Measurements from ENCODE around the gene CRYGN.

The CRYGN gene

DNA sequence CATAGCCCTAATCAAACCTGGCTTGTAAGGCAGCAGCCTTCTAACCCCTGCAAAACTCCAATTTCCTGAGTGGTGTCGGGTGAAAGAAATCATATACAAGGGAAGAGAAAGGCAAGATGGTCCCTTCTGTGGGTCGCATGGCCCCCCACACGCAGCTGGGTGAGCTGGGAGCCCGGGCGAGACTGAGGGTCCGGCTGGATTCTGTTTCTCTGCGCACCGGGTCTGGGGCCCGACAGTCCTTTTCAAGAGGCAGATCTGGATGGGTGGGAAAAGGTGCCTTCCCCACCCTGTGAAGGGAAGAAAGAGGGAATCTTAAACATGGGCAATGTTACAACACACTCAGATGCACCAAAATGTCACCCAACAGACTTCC, 48.6 kb downstream of the CRYGN start:
- no peak for DNase-seq (ENCODE audit: low spot score)

DNA sequence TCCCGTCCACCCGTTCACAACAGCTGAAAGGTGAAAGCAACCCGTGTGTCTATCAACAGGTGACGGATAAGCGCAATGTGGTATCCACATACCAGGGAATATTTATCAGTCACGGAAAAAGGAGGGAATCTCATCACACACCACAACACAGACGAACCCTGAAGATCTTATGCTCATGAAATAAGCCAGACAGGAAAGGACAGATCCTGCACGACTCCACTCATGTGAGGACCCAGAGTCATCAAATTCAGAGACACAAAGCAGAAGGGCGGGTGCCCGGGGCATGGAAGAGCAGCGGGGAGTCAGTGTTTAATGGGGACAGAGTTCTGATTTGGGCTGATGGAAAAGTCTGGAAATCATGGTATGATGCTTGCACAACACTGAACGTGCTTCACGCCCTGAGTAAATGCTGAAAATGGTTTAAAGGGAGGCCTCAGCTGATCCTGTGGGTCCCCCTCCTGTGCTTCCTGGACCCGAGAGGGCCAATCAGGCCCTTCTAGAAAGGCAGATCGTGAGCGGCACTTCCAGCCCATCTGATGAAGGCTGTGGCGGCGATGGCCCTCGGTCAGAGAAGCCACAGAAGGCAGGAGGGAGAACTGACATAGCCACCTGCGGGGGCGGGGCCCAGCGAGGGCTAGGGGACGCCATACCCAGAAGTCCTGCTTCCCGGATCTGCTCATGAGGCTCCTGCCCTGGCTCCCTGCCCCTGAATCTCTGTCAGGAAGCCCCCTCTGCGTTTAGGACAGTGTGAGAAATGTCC, 49.2 kb downstream of the CRYGN start:
- DNase-seq (ENCODE audit: low spot score), result no peak

DNA sequence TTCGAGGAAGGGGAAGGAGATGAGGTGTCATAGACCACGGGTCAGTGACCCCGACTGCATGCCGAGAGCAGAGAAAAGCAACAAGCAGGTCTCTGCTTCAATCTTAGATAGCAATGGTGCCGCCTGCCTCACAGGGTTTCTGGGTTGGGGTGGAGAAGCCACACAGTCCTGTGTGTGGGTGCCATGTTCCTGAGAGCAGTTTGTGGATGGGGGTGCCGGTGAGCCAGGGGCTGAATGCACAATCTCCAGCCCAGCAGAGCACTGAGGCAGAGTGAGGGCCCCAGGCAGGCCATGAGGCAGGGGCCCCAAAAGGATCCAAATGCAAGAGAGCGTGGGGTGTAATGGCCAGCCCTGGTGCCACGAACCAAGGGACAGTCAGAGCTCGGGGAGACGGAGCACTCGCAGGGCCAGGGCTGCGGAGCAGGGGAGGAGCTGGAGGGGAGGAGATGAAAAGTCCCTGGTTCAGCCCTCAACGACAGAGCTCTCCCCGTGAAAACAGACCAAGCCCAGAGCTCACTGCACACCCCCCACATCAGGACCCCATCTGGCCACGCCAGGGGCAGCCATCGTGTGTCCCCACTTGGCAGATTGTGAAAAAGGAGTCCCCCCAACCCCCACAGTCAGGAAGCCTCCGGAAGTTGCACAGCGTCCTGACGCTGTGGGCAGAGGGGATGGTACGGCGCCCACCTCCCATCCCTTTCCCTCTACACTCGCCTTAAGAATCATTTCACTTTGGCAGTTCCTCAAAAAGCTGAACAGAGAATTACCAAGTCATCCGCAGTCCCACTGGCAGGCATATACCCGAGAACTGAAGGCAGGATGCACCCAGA, 50.0 kb downstream of the CRYGN start:
- no peak for DNase-seq (ENCODE audit: low spot score)

DNA sequence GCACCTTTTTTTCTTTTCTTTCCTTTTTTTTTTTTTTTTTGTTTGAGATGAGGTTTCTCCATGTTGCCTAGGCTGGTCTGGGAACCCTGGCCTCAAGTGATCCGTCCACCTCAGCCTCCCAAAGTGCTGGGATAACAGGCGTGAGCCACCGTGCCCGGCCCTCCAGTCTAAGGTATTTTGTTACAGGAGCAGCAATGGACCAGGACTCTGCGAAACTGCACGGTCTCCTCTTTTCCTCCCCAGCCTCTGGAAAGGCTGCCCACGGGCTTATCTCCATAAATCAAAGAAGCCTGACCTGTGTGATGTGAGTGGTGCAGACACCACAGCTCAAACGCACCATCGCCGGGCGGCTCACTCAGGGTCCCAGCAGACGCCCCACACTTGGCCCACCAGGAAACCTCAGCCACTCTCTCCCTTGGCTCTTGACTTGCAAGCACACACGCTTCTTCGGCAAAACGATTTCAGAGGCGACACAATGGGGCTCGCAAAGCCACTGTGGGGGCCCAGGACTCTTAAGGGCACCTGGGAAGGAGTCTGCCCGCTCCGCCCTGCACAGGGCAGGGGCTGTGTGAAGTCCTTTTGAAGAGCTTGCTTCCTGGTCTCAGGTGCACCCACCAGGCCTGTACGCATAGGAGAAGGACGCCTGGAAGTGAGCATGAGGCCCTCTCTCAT, 50.7 kb downstream of the CRYGN start:
- DNase-seq (ENCODE audit: low spot score), result no peak

DNA sequence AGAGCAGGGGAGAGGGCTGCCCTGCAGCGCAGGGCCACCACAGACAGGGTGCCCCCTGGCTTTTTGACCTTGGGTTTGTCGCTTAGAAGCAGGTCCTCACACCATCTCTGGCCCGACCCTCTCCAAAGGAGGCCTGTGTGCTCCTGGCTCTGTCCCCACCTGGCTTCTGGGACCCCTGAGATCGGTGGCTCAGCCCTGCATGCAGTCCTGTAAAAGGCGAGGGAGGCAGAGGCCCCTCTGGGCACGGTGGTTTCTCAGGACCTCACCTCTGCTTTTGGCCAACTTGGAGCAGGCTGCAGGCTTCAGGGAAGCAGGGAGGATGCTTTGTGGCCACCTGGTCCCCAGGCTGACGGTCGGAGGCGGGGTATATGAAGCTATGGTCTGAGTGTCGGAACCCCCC, 51.5 kb downstream of the CRYGN start:
- DNase-seq (ENCODE audit: low spot score), result no peak

GRCh38 chr7:151388007-151388297, 52.0 kb downstream of the CRYGN start:
- no peak for DNase-seq (ENCODE audit: low spot score)

GRCh38 chr7:151387161-151388006, 52.6 kb downstream of the CRYGN start:
- no peak for DNase-seq (ENCODE audit: low spot score)

GRCh38 chr7:151386301-151387160, 53.4 kb downstream of the CRYGN start:
- no peak for DNase-seq (ENCODE audit: low spot score)

- no peak for DNase-seq (ENCODE audit: low spot score)
These were observed 54.2 kb downstream of the CRYGN start for GRCh38 chr7:151385626-151386300.

GRCh38 chr7:151384776-151385625, 54.9 kb downstream of the CRYGN start:
- peak; percentile 42 for DNase-seq (ENCODE audit: low spot score)

DNA sequence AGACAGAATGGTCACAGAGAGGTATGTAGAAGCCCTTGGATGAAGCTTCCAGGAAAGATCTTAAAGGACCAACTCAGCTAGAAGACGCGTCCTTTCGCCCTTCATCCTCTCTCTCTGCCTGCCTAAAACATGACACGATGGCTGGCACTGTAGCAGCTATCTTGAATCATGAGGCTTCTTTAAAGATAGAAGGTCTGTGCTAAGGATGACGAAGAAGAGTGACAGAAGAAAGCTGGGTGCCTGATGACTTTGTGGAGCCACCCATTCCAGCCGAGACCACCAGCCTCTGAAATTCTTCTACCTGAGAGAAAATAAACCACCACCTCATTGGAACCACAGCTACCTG, 55.6 kb downstream of the CRYGN start:
- DNase-seq (ENCODE audit: low spot score), result no peak

- DNase-seq (ENCODE audit: low spot score), result no peak
These were observed 56.1 kb downstream of the CRYGN start for GRCh38 chr7:151383638-151384351.

- DNase-seq (ENCODE audit: low spot score), result no peak
These were observed 57.7 kb downstream of the CRYGN start for GRCh38 chr7:151382079-151382885.

- DNase-seq (ENCODE audit: low spot score), result peak; percentile 67
These were observed 58.4 kb downstream of the CRYGN start for GRCh38 chr7:151381348-151382078.

DNA sequence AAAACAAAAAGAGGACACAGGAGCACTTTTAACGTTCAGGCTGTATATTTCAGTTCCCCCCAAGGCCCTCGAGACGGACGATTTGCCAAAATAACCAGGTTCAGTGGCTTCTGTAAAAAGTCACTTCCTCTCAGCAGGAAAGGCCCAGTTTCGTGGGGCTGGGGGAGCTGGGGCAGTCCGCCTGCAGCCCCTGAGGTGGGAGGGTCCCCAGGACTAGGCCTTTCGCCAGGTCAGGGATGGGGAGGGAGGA, 58.9 kb downstream of the CRYGN start:
- no peak for DNase-seq (ENCODE audit: low spot score)

- DNase-seq (ENCODE audit: low spot score), result no peak
These were observed 59.5 kb downstream of the CRYGN start for GRCh38 chr7:151380199-151381097.

Data from ecto neural progenitor cell (in vitro differentiated cells).